Suprapubic skin (tissue), 4 donors: ENCODE data around the gene RAD23B. TPM values are rescaled to one million over a fixed set of nuclear protein-coding genes. Genes with fewer than 3 reads are reported as not detected.

Experiments used
- DNase-seq, 2 donors: peaks; one replicate each; pipeline ENCODE4 v3.0.0-alpha.2; 2019; ENCODE audit warnings: low spot score in 2 of 2
- H3K27ac ChIP-seq: fragments of 200-600 bp; sonication (generic); one replicate; pipeline ENCODE4 v1.5.1; 2019
- H3K27me3 ChIP-seq: fragments of 200-600 bp; sonication (generic); one replicate; pipeline ENCODE4 v1.5.1; 2019
- H3K36me3 ChIP-seq: fragments of 200-600 bp; sonication (generic); one replicate; pipeline ENCODE4 v1.5.1; 2019
- H3K4me1 ChIP-seq: fragments of 200-600 bp; sonication (generic); one replicate; pipeline ENCODE4 v1.5.1; 2019
- H3K4me3 ChIP-seq: fragments of 200-600 bp; sonication (generic); one replicate; pipeline ENCODE4 v1.5.1; 2019; ENCODE audit warnings: mild to moderate bottlenecking
- H3K9me3 ChIP-seq: fragments of 200-600 bp; sonication (generic); one replicate; pipeline ENCODE4 v1.5.1; 2019
- EP300 ChIP-seq: sonication (generic); formaldehyde crosslinking; IDR thresholded peaks from one replicate; pipeline ENCODE4 v1.6.1; 2017; ENCODE audit warnings: antibody characterized with exemption
- POLR2A ChIP-seq, 2 donors: fragments of 450-650 bp; IDR thresholded peaks; one replicate each; pipeline ENCODE4 v1.6.1; 2017; ENCODE audit warnings: antibody characterized with exemption in 2 of 2, mild to moderate bottlenecking in 2 of 2, moderate library complexity in 2 of 2
- POLR2AphosphoS5 ChIP-seq, 3 donors: sonication (generic); formaldehyde crosslinking; IDR thresholded peaks; one replicate each; pipeline ENCODE4 v1.6.1; 2017; ENCODE audit warnings: antibody characterized with exemption in 3 of 3
- WGBS: methylation state at CpG from one replicate; pipeline ENCODE4 v1.1.5; 2018; 5-methylcytosine and 5-hydroxymethylcytosine counted together
- total RNA-seq, 4 donors: library from RNA; depleted of rRNA; stranded (reverse); fragments of >200 nt; gene quantifications; one replicate each; pipeline ENCODE4 v1.1.0, GENCODE V29; 2016
- TF ChIP-seq, protein P1 (sequence below), 2 donors: fragments of 200-600 bp in 1 of 2; fragments of 450-650 bp in 1 of 2; sonication (generic) in 1 of 2; IDR thresholded peaks; one replicate each; pipeline ENCODE4 v1.5.1; 2016 to 2019; ENCODE audit warnings: antibody characterized with exemption in 2 of 2, mild to moderate bottlenecking in 1 of 2, moderate library complexity in 1 of 2

RAD23B gene
- total RNA-seq, 4 donors from 2014 or later: 62.5 to 103 (median 77.1) TPM

DNA sequence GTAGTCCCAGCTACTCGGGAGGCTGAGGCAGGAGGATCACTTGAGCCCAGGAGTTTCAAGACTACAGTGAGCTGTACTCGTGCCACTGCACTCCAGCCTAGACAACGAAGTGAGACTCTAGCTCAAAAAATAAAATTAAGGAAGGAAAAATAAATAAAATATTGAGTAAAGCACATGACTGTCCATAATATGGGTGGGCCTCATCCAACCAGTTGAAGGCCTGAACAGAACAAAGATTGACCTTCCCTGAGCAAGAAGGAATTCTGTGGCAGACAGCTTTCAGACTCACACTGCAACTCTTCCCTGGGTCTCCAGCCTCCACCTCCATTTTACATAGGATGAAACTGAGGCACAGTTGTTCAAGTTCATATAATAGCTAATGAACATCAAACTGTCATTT, 72.3 kb downstream of the RAD23B start:
- no peak overlapping the region for H3K4me3 ChIP-seq
- WGBS: 81% methylated on average over 3 of the region's 3 CpGs
- H3K27ac ChIP-seq: no peak overlapping the region
- no peaks in the 10 kb centered on the region for H3K36me3 ChIP-seq
- peak in 1 of 2 donors; percentile 23 for DNase-seq
- no peak for TF ChIP-seq POLR2A (IDR thresholded peaks at IDR 0.05)
- TF ChIP-seq POLR2AphosphoS5 (IDR thresholded peaks at IDR 0.05): no peak
- TF ChIP-seq, protein P1, sequence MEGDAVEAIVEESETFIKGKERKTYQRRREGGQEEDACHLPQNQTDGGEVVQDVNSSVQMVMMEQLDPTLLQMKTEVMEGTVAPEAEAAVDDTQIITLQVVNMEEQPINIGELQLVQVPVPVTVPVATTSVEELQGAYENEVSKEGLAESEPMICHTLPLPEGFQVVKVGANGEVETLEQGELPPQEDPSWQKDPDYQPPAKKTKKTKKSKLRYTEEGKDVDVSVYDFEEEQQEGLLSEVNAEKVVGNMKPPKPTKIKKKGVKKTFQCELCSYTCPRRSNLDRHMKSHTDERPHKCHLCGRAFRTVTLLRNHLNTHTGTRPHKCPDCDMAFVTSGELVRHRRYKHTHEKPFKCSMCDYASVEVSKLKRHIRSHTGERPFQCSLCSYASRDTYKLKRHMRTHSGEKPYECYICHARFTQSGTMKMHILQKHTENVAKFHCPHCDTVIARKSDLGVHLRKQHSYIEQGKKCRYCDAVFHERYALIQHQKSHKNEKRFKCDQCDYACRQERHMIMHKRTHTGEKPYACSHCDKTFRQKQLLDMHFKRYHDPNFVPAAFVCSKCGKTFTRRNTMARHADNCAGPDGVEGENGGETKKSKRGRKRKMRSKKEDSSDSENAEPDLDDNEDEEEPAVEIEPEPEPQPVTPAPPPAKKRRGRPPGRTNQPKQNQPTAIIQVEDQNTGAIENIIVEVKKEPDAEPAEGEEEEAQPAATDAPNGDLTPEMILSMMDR (IDR thresholded peaks at IDR 0.05): no peak
- TF ChIP-seq EP300: no peak
- H3K27me3 ChIP-seq: no peaks in the 10 kb centered on the region
- peaks cover 2% of the 10 kb centered on the region for H3K4me1 ChIP-seq
- no peaks in the 10 kb centered on the region for H3K9me3 ChIP-seq

GRCh38 chr9:107358986-107359385, 75.9 kb downstream of the RAD23B start:
- TF ChIP-seq EP300: no peak
- no peak for TF ChIP-seq POLR2A (IDR thresholded peaks at IDR 0.05)
- TF ChIP-seq, protein P1 (IDR thresholded peaks at IDR 0.05): no peak
- TF ChIP-seq POLR2AphosphoS5 (IDR thresholded peaks at IDR 0.05): no peak
- no peaks in the 10 kb centered on the region for H3K9me3 ChIP-seq
- H3K4me3 ChIP-seq: no peak overlapping the region
- H3K36me3 ChIP-seq: no peaks in the 10 kb centered on the region
- DNase-seq: no peak
- H3K27ac ChIP-seq: no peak overlapping the region
- no peaks in the 10 kb centered on the region for H3K27me3 ChIP-seq
- H3K4me1 ChIP-seq: no peaks in the 10 kb centered on the region
- 73% methylated on average over 6 of the region's 7 CpGs for WGBS

DNA sequence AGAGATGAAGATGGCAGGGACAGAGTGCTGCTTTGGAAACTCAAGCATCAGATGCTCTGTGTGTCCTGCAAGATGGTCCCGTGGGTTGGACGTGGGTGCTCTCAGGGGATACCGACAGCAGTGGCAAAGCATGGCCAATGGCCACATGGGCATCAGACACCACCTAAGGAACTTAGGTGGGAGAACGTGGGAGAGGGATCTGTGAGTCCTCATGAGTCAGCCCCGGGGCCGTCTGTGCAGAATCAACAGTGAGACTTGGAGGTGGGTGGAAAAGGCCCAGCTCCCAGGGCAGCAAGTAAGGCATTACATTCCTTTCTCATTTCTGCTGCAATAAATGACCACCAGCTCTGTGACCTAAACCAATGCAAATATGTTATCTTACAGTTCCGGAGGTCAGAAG, 77.0 kb downstream of the RAD23B start:
- WGBS: 85% methylated on average over 7 of the region's 7 CpGs
- no peaks in the 10 kb centered on the region for H3K4me1 ChIP-seq
- no peaks in the 10 kb centered on the region for H3K36me3 ChIP-seq
- H3K27me3 ChIP-seq: no peaks in the 10 kb centered on the region
- no peak overlapping the region for H3K27ac ChIP-seq
- no peak overlapping the region for H3K4me3 ChIP-seq
- TF ChIP-seq POLR2AphosphoS5 (IDR thresholded peaks at IDR 0.05) (no peak), EP300 (no peak), POLR2A (IDR thresholded peaks at IDR 0.05) (no peak)
- TF ChIP-seq, protein P1 (IDR thresholded peaks at IDR 0.05): no peak
- no peak for DNase-seq
- H3K9me3 ChIP-seq: no peaks in the 10 kb centered on the region

DNA sequence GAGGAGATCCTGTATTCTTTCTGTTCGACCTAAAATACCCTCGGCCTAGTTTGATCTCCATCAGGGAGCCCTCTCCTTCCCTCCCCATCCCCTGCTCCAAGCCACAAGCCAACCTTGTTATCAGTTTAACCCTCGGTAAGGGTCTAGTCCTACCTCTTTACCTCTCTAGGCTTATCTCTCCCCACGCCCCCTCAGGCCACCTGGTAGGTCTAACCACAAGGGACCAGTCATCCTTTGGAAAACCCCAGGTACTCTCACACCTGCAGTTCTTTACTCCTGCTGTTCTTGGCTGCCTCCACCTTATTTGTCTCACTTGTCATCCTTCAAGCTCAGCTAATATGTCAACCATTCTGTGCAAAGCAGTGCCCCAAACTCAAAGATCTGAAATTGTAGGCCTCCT, 78.7 kb downstream of the RAD23B start:
- H3K27me3 ChIP-seq: no peaks in the 10 kb centered on the region
- H3K9me3 ChIP-seq: no peaks in the 10 kb centered on the region
- DNase-seq: no peak
- no peak overlapping the region for H3K4me3 ChIP-seq
- TF ChIP-seq POLR2A (IDR thresholded peaks at IDR 0.05): no peak
- TF ChIP-seq, protein P1 (IDR thresholded peaks at IDR 0.05): no peak
- TF ChIP-seq POLR2AphosphoS5 (IDR thresholded peaks at IDR 0.05): no peak
- WGBS: 88% methylated on average over 4 of the region's 4 CpGs
- no peak overlapping the region for H3K27ac ChIP-seq
- no peaks in the 10 kb centered on the region for H3K36me3 ChIP-seq
- no peaks in the 10 kb centered on the region for H3K4me1 ChIP-seq

DNA sequence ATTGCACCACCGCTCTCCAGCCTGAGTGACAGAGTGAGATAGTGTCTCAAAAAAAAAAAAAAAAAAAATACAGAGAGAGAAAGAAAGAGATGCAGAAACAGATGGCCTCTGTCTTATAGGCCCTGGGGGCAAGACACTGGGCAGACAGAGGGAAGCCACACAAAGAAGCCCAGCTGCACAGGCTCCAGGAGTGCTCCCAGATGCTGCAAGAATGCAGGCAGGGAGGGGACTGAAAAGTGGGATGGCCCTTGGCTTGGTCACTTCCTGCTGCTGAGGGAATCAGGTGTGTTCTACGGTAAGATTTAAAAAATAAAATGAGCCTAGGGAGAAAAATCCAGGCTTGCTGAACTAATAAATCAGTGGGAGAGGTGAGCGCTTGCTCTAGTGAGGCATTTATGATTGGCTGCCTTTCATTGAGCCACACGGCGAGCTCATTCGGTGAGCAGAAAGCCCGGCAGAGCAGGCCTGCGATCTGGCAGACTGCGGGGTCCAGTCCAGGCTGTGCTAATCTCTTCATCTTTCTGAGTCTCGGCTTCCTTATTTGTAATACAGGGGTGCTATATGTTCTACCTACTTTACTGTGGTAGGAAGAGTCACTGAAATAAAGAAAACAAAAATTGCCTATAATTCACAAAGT, 80.6 kb downstream of the RAD23B start:
- Histone ChIP-seq H3K4me1 (no peaks in the 10 kb centered on the region), H3K27me3 (no peaks in the 10 kb centered on the region), H3K36me3 (no peaks in the 10 kb centered on the region), H3K27ac (no peak overlapping the region), H3K4me3 (no peak overlapping the region), H3K9me3 (no peaks in the 10 kb centered on the region)
- WGBS: 71% methylated on average over 10 of the region's 10 CpGs
- no peak for DNase-seq
- TF ChIP-seq, protein P1 (IDR thresholded peaks at IDR 0.05): no peak
- TF ChIP-seq POLR2A (IDR thresholded peaks at IDR 0.05) (no peak), POLR2AphosphoS5 (IDR thresholded peaks at IDR 0.05) (no peak), EP300 (no peak)
